SK-N-MC (cell line): Measurements from ENCODE around the gene AMBRA1.

Experiments used
- EZH2 ChIP-seq: fragments of 200-600 bp; sonication (generic); IDR thresholded peaks from one replicate; pipeline ENCODE4 v1.6.1; 2017; ENCODE audit warnings: antibody characterized with exemption
- POLR2AphosphoS5 ChIP-seq: IDR thresholded peaks from 2 replicates; pipeline ENCODE4 v1.6.1; 2012; ENCODE audit warnings: mild to moderate bottlenecking, low read depth, low read length, borderline replicate concordance

GRCh38 chr11:46625406-46625805 is 31.6 kb upstream of the AMBRA1 start:
- TF ChIP-seq EZH2 = no peak
- no peak for TF ChIP-seq POLR2AphosphoS5
